ENCODE measurements around the gene BCAS3. TPM values are rescaled to one million over a fixed set of nuclear protein-coding genes. Genes with fewer than 3 reads are reported as not detected.

BCAS3 gene
- total RNA-seq, 1 donor from 2014 or later: 40.8 TPM

DNA sequence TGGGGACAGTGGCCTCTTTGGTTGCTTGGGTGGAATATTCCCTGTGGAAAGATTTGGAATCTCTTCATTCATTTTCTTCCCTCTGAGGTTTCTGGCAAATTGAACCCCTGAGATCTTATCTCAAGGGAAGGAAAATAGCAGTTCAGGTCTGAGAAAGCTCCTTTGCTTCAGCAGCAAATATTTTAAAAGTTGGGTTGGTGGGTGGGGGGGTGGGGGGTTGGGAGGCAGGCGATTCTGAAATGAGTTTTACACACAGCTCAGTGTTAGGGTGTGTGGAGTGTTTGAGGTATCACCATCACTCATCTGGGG is 728.8 kb downstream of the BCAS3 start:
- DNase-seq (ENCODE audit: low spot score in 2 of 2) (no peak), FAIRE-seq (no peak)

- no peak for DNase-seq (ENCODE audit: low spot score in 2 of 2)
- no peak for FAIRE-seq
Measured at GRCh38 chr17:61406971-61407911, 729.6 kb downstream of the BCAS3 start.

GRCh38 chr17:61408151-61409041 is 730.7 kb downstream of the BCAS3 start:
- FAIRE-seq (no peak), DNase-seq (ENCODE audit: low spot score in 2 of 2) (peak; percentile 22 to 42)

GRCh38 chr17:61409301-61410112 is 731.9 kb downstream of the BCAS3 start:
- peak; percentile 75 to 79 for DNase-seq (ENCODE audit: low spot score in 2 of 2)
- no peak for FAIRE-seq

- DNase-seq (ENCODE audit: low spot score in 2 of 2) (peak; percentile 78 to 82), FAIRE-seq (no peak)
Measured at GRCh38 chr17:61410141-61411010, 732.7 kb downstream of the BCAS3 start.

DNA sequence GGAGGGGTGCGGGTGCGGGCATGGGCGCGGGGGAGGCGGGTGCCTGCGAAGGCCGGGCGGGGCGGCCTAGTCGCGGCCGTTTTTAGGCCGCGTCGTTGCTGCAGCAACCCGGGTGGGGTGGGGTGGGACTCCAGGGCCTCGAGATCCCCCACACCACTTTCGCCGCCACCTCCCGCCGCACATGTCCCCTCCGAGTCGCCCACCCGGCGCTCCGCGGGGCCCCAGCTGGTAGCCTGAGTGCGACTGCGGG is 733.3 kb downstream of the BCAS3 start:
- FAIRE-seq: no peak
- no peak for DNase-seq (ENCODE audit: low spot score in 2 of 2)

DNA sequence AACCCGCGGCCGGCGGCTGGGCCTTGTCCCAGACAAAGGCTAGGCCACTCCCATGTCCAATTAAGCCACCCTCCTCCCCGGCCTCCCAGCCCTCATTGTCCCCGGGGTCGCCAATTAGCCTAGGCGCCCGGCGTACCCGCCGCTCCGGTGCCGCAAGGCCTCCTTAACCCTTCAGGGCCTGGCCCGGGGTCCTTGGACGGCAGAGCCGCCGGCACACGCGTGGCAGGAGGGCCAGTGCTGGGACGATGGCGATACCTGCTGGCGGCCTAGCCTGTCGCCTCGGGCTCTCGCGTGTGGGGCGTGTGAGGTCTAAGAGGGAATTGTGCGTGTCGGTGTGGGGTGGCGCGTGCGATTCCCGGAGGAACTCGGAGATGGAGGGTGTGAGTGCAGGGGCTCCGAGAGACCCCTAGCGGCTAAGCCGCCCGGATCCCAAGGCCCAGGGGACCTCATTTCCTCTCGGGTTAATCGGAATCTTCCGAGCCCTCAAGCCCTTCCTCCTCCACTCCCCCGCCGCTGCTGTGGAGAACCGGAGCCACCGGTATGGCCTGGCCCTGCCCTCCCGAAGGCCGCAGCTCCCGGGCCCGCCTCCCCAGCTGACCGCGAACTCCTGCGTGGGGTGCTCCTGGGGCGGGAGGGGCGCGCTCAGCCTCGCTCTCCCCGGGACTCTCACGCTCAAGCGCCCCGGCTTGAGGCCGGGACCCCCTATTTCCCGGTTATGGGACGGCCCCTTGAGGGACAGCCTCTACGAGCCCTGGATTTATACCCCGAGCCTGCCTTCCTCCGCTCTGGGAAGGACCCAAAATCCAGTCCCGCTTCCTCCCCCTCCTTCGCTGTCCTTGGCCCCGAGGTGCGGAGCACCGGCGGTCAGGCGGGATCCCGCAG is 733.9 kb downstream of the BCAS3 start:
- DNase-seq (ENCODE audit: low spot score in 2 of 2) (peak; percentile 38 to 57), FAIRE-seq (no peak)

DNA sequence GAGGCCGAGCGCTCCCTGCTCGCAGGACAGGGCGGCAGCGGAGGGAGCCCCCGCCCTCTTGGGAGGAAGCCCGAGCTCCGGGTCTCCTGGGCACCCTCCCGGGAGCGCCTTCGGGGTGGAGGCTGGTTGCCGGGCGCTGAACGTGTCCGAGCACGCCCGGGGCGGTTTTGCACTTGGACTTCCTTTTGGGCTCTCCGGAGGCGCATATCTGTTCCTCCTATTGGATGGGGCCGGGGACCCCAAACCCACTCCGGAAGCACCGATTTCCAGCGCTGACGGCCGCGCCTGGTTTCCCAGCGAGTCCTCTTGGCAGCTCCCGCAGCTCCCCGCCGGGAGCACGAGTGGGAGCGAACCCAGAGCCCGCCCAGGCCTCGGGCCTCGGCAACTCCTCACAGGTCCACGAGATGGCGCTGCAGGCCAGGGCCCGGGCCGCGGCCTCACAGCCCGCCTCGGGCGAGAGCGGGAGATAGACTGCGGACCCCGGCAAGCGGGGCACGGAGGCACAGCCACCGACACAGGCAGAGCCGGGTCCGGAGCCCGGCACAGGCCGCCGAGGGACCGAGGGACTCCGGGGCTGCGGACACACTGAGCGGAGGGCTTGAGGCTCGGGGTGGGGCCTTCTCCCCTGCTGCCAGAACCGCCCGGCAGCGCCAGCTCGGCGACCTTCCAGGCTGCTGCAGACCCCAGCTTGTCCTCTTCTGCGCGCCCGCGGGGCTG is 734.6 kb downstream of the BCAS3 start:
- peak; percentile 91 to 97 for DNase-seq (ENCODE audit: low spot score in 2 of 2)
- FAIRE-seq: no peak

DNA sequence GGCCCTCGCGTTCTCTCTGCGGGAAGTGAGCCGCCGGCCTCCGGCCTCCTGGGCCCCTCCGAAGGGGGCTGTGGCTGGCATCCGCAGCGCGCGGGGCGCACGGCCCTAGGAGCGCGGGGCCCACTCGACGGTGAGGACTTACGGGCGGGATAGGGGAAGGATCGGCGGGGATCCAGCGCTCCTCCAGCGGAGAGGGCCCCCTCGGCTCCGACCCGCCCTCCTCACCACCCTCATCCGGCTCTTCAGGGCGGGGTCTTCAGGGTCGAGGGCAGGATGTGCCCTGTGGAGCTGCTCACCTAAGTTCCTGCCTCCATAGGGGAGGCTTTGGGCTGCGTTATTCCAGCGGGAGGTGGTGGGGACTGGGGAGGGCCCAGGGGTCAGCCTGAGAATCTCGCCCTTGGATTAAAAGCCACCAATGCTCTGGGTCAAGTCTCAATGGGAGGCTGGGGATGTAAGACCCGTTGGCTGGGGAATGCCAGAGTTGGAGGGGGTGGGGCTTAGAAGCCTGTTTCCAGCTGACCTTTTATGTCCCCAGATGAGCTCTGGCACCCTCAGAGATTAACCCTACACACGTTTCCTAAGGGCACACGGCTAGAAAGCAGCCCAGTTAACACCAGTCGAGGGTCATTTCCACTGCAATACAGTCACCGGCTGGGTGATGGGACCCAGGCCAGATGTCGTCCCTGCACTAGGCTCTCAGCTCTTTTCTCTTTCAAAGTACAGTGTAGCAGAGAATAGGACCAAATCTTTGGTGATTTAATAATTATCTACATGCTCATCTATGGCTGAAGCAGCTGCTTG is 735.4 kb downstream of the BCAS3 start:
- FAIRE-seq (no peak), DNase-seq (ENCODE audit: low spot score in 2 of 2) (no peak)

DNA sequence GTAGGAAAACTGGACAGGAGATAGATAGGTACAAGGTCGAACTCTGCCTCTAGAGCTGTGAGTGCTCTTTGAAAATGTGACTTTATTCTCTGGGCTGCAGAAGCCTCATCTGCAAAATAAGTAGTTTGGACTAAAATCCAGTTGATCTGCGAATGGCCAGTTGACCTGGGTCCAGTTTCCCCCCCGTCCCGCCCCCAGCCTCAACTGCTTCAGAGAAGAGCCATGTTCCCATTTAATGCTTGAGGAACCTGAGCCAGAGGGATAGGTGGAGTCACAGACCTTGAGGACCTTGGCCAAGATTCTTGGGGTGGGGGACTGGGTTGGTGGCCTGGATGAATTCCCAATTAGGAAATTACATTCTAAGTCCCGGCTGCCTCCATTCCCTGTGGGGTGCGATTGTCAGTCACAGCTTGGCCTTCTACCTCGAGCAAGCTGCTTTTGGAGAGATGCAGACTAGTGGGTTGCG is 736.0 kb downstream of the BCAS3 start:
- no peak for FAIRE-seq

DNA sequence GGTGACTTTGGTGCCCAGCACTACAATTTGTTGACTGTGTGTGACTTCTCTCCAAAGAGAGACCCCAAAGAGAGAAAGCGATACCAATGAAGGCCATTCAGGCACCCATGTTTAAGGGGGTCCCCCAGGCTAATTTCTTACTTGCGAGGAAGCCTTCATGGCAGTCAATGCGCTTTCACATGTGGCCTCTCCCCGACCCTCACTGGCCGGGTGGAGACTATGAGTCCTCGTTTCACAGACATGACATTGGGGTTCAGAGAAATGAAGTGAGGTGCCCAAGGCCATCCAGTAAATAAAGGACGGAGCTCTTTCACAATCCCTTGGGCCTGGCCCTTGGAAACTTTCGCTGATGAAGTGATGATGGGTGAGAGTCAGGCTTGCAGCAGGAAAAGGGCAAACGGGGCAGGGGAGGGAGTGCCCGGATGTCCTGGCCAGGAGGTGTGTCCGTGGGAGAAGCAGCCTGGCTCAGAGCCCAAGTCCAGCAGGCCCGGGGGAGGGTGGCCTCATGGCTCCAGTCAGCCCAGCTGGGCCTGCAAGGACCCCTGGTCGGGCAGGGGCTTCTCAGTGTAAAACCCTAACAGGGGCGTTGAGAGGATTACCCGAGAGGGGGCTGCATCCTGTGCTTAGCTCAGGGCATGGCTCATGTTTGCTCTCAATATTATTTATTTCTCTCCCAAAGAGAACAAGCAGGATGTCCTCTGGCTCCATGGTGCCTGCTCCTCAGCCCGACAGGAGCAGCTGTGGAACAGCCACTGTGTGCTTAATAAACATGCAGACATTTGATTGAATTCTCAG is 736.7 kb downstream of the BCAS3 start:
- peak in 1 of 2 donors; percentile 28 for DNase-seq (ENCODE audit: low spot score in 2 of 2)
- FAIRE-seq: no peak

More for the DNA sequence above, 736.0 kb downstream of the BCAS3 start:
- DNase-seq (ENCODE audit: low spot score in 2 of 2): no peak

DNA sequence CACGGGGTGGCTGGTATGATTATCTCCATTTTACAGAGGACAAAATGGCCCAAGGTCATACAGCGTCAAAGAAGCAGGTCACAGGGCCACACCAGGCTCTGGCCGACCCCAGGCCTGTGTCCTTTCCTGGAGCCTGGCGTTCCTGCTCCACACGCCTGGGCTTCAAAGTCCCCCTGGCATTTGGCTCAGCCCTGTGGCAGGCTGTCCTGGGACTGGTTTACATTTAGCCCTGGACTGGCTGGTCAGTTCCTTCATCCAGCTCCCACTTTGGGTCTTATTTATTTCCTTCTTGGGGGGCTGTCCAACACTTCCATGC is 737.2 kb downstream of the BCAS3 start:
- FAIRE-seq: no peak
- DNase-seq (ENCODE audit: low spot score in 2 of 2): no peak

- FAIRE-seq: no peak
- no peak for DNase-seq (ENCODE audit: low spot score in 2 of 2)
Measured at GRCh38 chr17:61415374-61416210, 737.9 kb downstream of the BCAS3 start.

- DNase-seq (ENCODE audit: low spot score in 2 of 2): peak in 1 of 2 donors; percentile 16
- FAIRE-seq: no peak
Measured at GRCh38 chr17:61416211-61416539, 738.5 kb downstream of the BCAS3 start.

DNA sequence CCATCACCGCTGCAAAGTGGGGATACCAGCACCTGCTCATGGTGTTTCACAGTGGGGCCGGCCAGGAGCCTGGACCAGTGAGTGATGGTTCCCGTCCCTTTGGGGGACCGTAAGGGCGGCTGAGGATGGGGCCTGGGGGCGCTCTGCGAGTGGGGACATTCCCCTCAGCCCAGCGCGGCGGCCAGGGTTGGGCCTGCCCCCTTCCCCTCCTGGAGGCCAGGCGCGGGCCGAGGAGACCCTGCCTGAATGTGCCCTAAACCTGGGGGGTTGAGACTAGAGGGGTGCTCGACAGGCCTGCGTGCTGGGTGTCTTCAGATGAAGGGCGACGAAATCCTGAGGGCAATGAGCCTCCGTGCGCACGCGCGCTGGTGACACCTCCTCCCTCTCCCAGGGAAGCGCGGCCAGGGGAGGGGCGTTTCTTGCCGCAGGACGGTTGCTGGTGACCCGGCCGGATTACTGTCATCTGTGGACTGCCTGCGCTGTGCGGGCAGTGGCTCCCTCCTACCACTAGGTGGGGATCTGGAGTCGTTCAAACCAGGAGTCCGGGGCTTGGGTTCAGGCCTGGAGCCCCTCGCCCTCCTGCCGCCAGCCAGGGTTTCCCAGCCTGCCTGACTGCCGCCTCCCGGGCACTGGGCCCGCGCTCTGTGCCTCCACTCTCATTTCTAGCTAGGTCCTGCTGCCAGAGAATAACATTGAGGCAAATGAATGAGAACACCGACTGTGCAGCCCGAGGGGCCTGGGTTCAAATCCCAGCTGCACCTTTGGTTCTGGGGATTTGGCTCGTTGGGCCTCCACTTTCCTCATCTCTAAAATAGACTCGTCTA is 739.1 kb downstream of the BCAS3 start:
- no peak for FAIRE-seq
- peak; percentile 71 to 87 for DNase-seq (ENCODE audit: low spot score in 2 of 2)

Measured in frontal cortex (tissue), 4 donors.